Stomach smooth muscle (tissue), 2 donors: ENCODE results near the gene NOP14.

ENCODE experiments used
- H3K27ac ChIP-seq: one replicate; pipeline ENCODE4 v1.7.0; 2013; ENCODE audit warnings: mild to moderate bottlenecking, low read length, inconsistent platforms
- H3K27me3 ChIP-seq, 2 donors: one replicate each; pipeline ENCODE4 v1.7.0; 2013; ENCODE audit warnings: low read length in 2 of 2; ENCODE audit not compliant: insufficient read depth in 2 of 2, control insufficient read depth in 1 of 2
- H3K36me3 ChIP-seq, 2 donors: one replicate each; pipeline ENCODE4 v1.7.0; 2013; ENCODE audit warnings: low read length in 2 of 2; ENCODE audit not compliant: control insufficient read depth in 2 of 2, insufficient read depth in 2 of 2
- H3K4me1 ChIP-seq: one replicate; pipeline ENCODE4 v1.7.0; 2013; ENCODE audit warnings: low read length; ENCODE audit not compliant: control insufficient read depth, insufficient read depth
- H3K4me3 ChIP-seq, 2 donors: one replicate each; pipeline ENCODE4 v1.7.0; 2013; ENCODE audit warnings: low read length in 2 of 2
- H3K9ac ChIP-seq, 2 donors: one replicate each; pipeline ENCODE4 v1.7.0; 2013; ENCODE audit warnings: low read length in 2 of 2, mild to moderate bottlenecking in 1 of 2
- H3K9me3 ChIP-seq, 2 donors: one replicate each; pipeline ENCODE4 v1.7.0; 2013; ENCODE audit warnings: low read length in 2 of 2; ENCODE audit not compliant: control insufficient read depth in 2 of 2
- donor health status: healthy.
- donor health status: Pancreatic carcinoma.

The NOP14 gene

GRCh38 chr4:2935762-2936743, 27.2 kb downstream of the NOP14 start:
- H3K9ac ChIP-seq: peak overlapping the region; percentile 80 to 90
- peaks cover 22 to 38% of the 10 kb centered on the region in 2 donors for H3K36me3 ChIP-seq
- peak overlapping the region; percentile 93 to 94 for H3K4me3 ChIP-seq
- no peaks in the 10 kb centered on the region for H3K9me3 ChIP-seq
- H3K27ac ChIP-seq: peak overlapping the region; percentile 75
- H3K4me1 ChIP-seq: peaks cover 43% of the 10 kb centered on the region
- H3K27me3 ChIP-seq: no peaks in the 10 kb centered on the region

GRCh38 chr4:2934813-2935761, 28.1 kb downstream of the NOP14 start:
- H3K4me3 ChIP-seq: peak overlapping the region; percentile 93 to 94
- peak overlapping the region; percentile 80 to 90 for H3K9ac ChIP-seq
- peaks cover 50% of the 10 kb centered on the region for H3K4me1 ChIP-seq
- H3K27me3 ChIP-seq: no peaks in the 10 kb centered on the region
- H3K27ac ChIP-seq: peak overlapping the region; percentile 75
- H3K9me3 ChIP-seq: no peaks in the 10 kb centered on the region
- H3K36me3 ChIP-seq: peaks cover 16 to 30% of the 10 kb centered on the region in 2 donors

- Histone ChIP-seq H3K4me3 (peak overlapping the region; percentile 55 to 93), H3K4me1 (peaks cover 51% of the 10 kb centered on the region), H3K27me3 (no peaks in the 10 kb centered on the region), H3K27ac (peak overlapping the region; percentile 11), H3K9me3 (no peaks in the 10 kb centered on the region), H3K9ac (peak overlapping the region; percentile 21 to 35), H3K36me3 (peaks cover 19 to 25% of the 10 kb centered on the region in 2 donors)
Measured at GRCh38 chr4:2934077-2934812, 29.0 kb downstream of the NOP14 start.

GRCh38 chr4:2933566-2934076, 29.6 kb downstream of the NOP14 start:
- Histone ChIP-seq H3K27ac (peak overlapping the region; percentile 62), H3K9me3 (no peaks in the 10 kb centered on the region), H3K4me1 (peaks cover 51% of the 10 kb centered on the region), H3K4me3 (peak overlapping the region; percentile 55 to 72), H3K36me3 (peaks cover 18 to 25% of the 10 kb centered on the region in 2 donors), H3K9ac (peak overlapping the region; percentile 21 to 35), H3K27me3 (no peaks in the 10 kb centered on the region)

GRCh38 chr4:2932951-2933565, 30.1 kb downstream of the NOP14 start:
- Histone ChIP-seq H3K27ac (peak overlapping the region; percentile 62), H3K4me3 (peak overlapping the region in 1 of 2 donors; percentile 72), H3K4me1 (peaks cover 51% of the 10 kb centered on the region), H3K27me3 (no peaks in the 10 kb centered on the region), H3K9me3 (no peaks in the 10 kb centered on the region), H3K9ac (peak overlapping the region in 1 of 2 donors; percentile 35), H3K36me3 (peaks cover 19 to 27% of the 10 kb centered on the region in 2 donors)

GRCh38 chr4:2932321-2932950, 30.8 kb downstream of the NOP14 start:
- Histone ChIP-seq H3K36me3 (peaks cover 19 to 28% of the 10 kb centered on the region in 2 donors), H3K27me3 (no peaks in the 10 kb centered on the region), H3K4me3 (no peak overlapping the region), H3K9me3 (no peaks in the 10 kb centered on the region), H3K4me1 (peaks cover 51% of the 10 kb centered on the region), H3K9ac (no peak overlapping the region), H3K27ac (peak overlapping the region; percentile 62)

- Histone ChIP-seq H3K9ac (no peak overlapping the region), H3K9me3 (no peaks in the 10 kb centered on the region), H3K4me3 (no peak overlapping the region), H3K27me3 (no peaks in the 10 kb centered on the region), H3K4me1 (peaks cover 45% of the 10 kb centered on the region), H3K36me3 (peaks cover 16 to 31% of the 10 kb centered on the region in 2 donors), H3K27ac (peak overlapping the region; percentile 62)
Measured at GRCh38 chr4:2931512-2932301, 31.5 kb downstream of the NOP14 start.

GRCh38 chr4:2930758-2931511, 32.3 kb downstream of the NOP14 start:
- Histone ChIP-seq H3K27ac (no peak overlapping the region), H3K36me3 (peaks cover 22 to 38% of the 10 kb centered on the region in 2 donors), H3K9ac (no peak overlapping the region)

More at GRCh38 chr4:2930758-2931511, 32.3 kb downstream of the NOP14 start:
- no peaks in the 10 kb centered on the region for H3K9me3 ChIP-seq
- no peaks in the 10 kb centered on the region for H3K27me3 ChIP-seq
- H3K4me1 ChIP-seq: peaks cover 37% of the 10 kb centered on the region
- H3K4me3 ChIP-seq: no peak overlapping the region
